Endodermal cell (in vitro differentiated cells): ENCODE results near the gene USH1G. TPM values are rescaled to one million over a fixed set of nuclear protein-coding genes. Genes with fewer than 3 reads are reported as not detected.
"Not testable (repeated sequence)": the region's sequence is repeated elsewhere in the genome, so short reads cannot be mapped to it uniquely, and the experiment has no call there.

Experiments
- DNase-seq: peaks from one replicate; pipeline ENCODE4 v3.0.0-alpha.2; 2017
- H3K27ac ChIP-seq: 2 replicates; pipeline ENCODE4 v1.5.1; 2013; ENCODE audit warnings: mild to moderate bottlenecking, low read depth, low read length, moderate library complexity
- H3K27me3 ChIP-seq: 2 replicates; pipeline ENCODE4 v1.6.1; 2013; ENCODE audit warnings: mild to moderate bottlenecking, low read length, moderate library complexity; ENCODE audit not compliant: insufficient read depth, control insufficient read depth, poor library complexity, severe bottlenecking
- H3K36me3 ChIP-seq: 2 replicates; pipeline ENCODE4 v1.7.0; 2013; ENCODE audit warnings: mild to moderate bottlenecking, low read length, moderate library complexity; ENCODE audit not compliant: control insufficient read depth, insufficient read depth
- H3K4me1 ChIP-seq: one replicate; pipeline ENCODE4 v1.7.0; 2013; ENCODE audit warnings: low read length; ENCODE audit not compliant: control insufficient read depth, insufficient read depth
- H3K4me3 ChIP-seq: 2 replicates; pipeline ENCODE4 v1.5.1; 2013; ENCODE audit warnings: mild to moderate bottlenecking, low read length, moderate library complexity
- H3K9ac ChIP-seq: 2 replicates; pipeline ENCODE4 v1.6.1; 2013; ENCODE audit warnings: mild to moderate bottlenecking, low read length, moderate library complexity; ENCODE audit not compliant: poor library complexity, severe bottlenecking; ENCODE audit errors: extremely low read depth
- H3K9me3 ChIP-seq: 2 replicates; pipeline ENCODE4 v1.6.1; 2013; ENCODE audit warnings: mild to moderate bottlenecking, low read length, moderate library complexity; ENCODE audit not compliant: control insufficient read depth
- H3K27ac Mint-ChIP-seq: 2 replicates; pipeline ENCODE4 v1.8.0; 2020; ENCODE audit warnings: mixed read lengths
- H3K27me3 Mint-ChIP-seq: 2 replicates; pipeline ENCODE4 v1.8.0; 2021; ENCODE audit warnings: mild to moderate bottlenecking, mixed read lengths; ENCODE audit not compliant: insufficient read depth
- H3K36me3 Mint-ChIP-seq: 2 replicates; pipeline ENCODE4 v1.8.0; 2020; ENCODE audit warnings: low read depth, mixed read lengths
- H3K4me1 Mint-ChIP-seq: 2 replicates; pipeline ENCODE4 v1.8.0; 2020; ENCODE audit warnings: mixed read lengths
- H3K4me3 Mint-ChIP-seq: 2 replicates; pipeline ENCODE4 v1.8.0; 2020; ENCODE audit warnings: mild to moderate bottlenecking, moderate library complexity, mixed read lengths
- H3K9me3 Mint-ChIP-seq: 2 replicates; pipeline ENCODE4 v1.8.0; 2020; ENCODE audit warnings: mild to moderate bottlenecking, mixed read lengths
- WGBS, 2 experiments: methylation state at CpG; one replicate each; pipeline versions ENCODE4 v1.1.5 to v1.1.7; 2013; ENCODE audit warnings: missing lambda C conversion rate in 2 of 2, mixed read lengths in 1 of 2; ENCODE audit not compliant: insufficient coverage in 1 of 2, insufficient read length in 1 of 2; 5-methylcytosine and 5-hydroxymethylcytosine counted together
- total RNA-seq, 2 donors: library from RNA; stranded (reverse); fragmentation: NEBNext Ultra II Directional in 1 of 2; extraction: Animal tissue kit (Norgen Biotek cat#: 25700) in 1 of 2; gene quantifications; 2 replicates in 1 of 2; 3 replicates in 1 of 2; pipeline ENCODE4 v1.2.1, GENCODE V29; 2021
- TF ChIP-seq, protein P1 (sequence below): fragments of 200-600 bp; sonication (generic); conservative IDR thresholded peaks from 2 replicates; pipeline ENCODE4 v1.5.0; 2021; ENCODE audit warnings: antibody characterized with exemption, mild to moderate bottlenecking

USH1G gene
- total RNA-seq, 2 donors from 2014 or later: 0.11 to 0.13 TPM

DNA sequence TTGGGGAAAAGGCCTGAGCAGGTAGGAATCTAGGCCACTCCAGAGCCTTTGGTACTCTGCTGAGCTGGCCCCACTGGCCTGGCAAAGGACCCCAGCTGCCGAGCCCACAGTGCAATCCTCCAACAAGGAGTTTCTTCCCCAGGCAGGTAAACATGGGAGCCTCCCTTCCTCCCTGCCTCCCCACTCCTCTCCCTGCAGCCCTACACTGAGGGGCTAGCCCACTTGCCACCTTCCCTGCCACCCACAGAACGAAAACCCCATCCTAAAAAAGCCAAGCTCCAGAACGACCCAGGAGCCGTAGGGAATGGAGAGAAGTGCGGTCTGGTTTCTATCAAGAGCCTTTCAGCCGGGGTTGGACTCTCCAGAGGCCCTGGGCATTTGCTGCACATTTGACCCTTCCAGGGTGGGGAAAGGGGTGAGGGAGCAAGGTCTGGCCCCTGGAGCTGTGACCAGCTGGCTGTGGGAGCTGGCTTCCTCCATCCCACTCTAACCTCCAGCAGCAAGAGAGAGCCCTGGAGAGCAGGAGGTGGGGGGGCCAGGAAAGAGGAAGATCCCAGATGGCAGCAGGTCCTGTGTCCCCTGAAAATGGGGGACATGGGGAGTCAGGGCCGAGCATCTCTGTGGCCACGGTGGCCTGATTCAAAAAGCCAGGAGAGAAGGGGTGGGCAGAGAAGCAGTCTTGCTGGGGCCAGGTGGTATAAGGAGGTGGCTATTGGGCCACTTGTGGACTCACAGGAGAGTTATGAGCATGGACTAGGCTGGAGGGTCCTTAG, 48.2 kb upstream of the USH1G start:
- Mint-ChIP-seq H3K36me3 (no peaks in the 10 kb centered on the region), H3K27ac (no peak overlapping the region), H3K4me1 (no peaks in the 10 kb centered on the region), H3K4me3 (peak overlapping the region; percentile 51), H3K9me3 (no peaks in the 10 kb centered on the region), H3K27me3 (peaks cover 57% of the 10 kb centered on the region)
- Histone ChIP-seq H3K4me3 (no peak overlapping the region), H3K9me3 (no peaks in the 10 kb centered on the region), H3K4me1 (no peaks in the 10 kb centered on the region), H3K27me3 (peaks cover 55% of the 10 kb centered on the region), H3K36me3 (no peaks in the 10 kb centered on the region), H3K9ac (no peak overlapping the region), H3K27ac (peak overlapping the region; percentile 38)
- TF ChIP-seq, protein P1, sequence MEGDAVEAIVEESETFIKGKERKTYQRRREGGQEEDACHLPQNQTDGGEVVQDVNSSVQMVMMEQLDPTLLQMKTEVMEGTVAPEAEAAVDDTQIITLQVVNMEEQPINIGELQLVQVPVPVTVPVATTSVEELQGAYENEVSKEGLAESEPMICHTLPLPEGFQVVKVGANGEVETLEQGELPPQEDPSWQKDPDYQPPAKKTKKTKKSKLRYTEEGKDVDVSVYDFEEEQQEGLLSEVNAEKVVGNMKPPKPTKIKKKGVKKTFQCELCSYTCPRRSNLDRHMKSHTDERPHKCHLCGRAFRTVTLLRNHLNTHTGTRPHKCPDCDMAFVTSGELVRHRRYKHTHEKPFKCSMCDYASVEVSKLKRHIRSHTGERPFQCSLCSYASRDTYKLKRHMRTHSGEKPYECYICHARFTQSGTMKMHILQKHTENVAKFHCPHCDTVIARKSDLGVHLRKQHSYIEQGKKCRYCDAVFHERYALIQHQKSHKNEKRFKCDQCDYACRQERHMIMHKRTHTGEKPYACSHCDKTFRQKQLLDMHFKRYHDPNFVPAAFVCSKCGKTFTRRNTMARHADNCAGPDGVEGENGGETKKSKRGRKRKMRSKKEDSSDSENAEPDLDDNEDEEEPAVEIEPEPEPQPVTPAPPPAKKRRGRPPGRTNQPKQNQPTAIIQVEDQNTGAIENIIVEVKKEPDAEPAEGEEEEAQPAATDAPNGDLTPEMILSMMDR: no peak
- WGBS, 2 experiments: 90 to 93% methylated on average over 3 to 8 of the region's 8 CpGs
- DNase-seq: peak; percentile 42

- Histone ChIP-seq H3K9ac (no peak overlapping the region), H3K9me3 (no peaks in the 10 kb centered on the region), H3K4me1 (no peaks in the 10 kb centered on the region), H3K27ac (no peak overlapping the region), H3K36me3 (no peaks in the 10 kb centered on the region), H3K4me3 (no peak overlapping the region), H3K27me3 (peaks cover 49% of the 10 kb centered on the region)
- Mint-ChIP-seq H3K27ac (no peak overlapping the region), H3K9me3 (no peaks in the 10 kb centered on the region), H3K4me1 (no peaks in the 10 kb centered on the region), H3K27me3 (peaks cover 48% of the 10 kb centered on the region), H3K36me3 (no peaks in the 10 kb centered on the region), H3K4me3 (no peak overlapping the region)
- 90 to 94% methylated on average over 1 to 3 of the region's 3 CpGs for WGBS, 2 experiments
- peak; percentile 46 for DNase-seq
- TF ChIP-seq, protein P1: no peak
These were observed 47.3 kb upstream of the USH1G start for GRCh38 chr17:74970395-74970794.

DNA sequence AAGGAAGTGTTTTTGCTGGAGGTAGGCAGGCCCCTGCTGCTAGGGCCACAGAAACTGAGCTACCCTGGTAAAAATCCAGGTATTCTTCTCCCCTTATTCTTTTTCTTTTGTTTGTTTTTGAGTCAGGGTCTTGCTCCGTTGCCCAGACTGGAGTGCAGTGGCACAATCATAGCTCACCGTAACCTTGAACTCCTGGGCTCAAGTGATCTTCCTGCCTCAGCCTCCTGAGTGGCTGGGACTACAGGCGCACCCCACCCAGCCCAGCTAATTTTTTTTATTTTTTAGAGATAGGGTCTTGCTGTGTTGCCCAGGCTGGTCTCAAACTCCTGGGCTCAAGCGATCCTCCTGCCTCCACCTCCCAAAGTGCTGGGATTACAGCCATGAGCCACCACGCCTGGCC, 46.4 kb upstream of the USH1G start:
- H3K27me3 Mint-ChIP-seq: peaks cover 39% of the 10 kb centered on the region
- WGBS, 2 experiments: 86 to 90% methylated on average over 2 to 4 of the region's 5 CpGs
- not testable (repeated sequence) for H3K4me3 Mint-ChIP-seq

More for the DNA sequence above, 46.4 kb upstream of the USH1G start:
- peaks cover 40% of the 10 kb centered on the region for H3K27me3 ChIP-seq
- not testable (repeated sequence) for H3K36me3 Mint-ChIP-seq, H3K4me1 ChIP-seq, H3K9me3 ChIP-seq, DNase-seq, H3K9me3 Mint-ChIP-seq, H3K4me3 ChIP-seq, H3K9ac ChIP-seq, H3K27ac Mint-ChIP-seq, H3K36me3 ChIP-seq, H3K4me1 Mint-ChIP-seq, H3K27ac ChIP-seq
